Measurements from ENCODE around the gene GNPTAB. TPM values are rescaled to one million over a fixed set of nuclear protein-coding genes. Genes with fewer than 3 reads are reported as not detected.

Gene GNPTAB
- total RNA-seq, 1 donor from 2014 or later: 59.2 TPM

DNA sequence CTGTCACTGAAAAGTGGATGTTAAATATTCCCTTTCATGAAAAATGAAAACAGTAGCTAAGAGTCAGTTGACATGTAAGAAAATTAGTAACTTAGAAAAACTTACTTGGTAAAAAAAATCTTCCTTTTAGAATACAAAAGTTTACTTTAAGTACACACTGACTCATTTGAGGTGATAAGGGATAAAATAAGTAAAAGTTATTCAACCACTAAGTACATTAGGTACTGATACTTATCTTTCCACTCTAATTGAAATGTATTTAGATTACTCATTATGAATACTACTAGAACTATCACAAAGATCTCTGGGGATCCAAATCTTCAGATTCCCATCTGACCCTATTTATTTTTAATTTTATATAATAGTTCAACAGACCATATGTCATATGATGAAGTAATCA lies 103.7 kb downstream of the GNPTAB start:
- ATAC-seq (no peak), DNase-seq (no peak)
- intact Hi-C loops (cut with DNase I): no loop called here
- no peak overlapping the region for H3K27ac ChIP-seq
- H3K27me3 ChIP-seq (ENCODE audit: low read depth): no peaks in the 10 kb centered on the region
- no peaks in the 10 kb centered on the region for H3K9me3 ChIP-seq
- TF ChIP-seq, protein P1, sequence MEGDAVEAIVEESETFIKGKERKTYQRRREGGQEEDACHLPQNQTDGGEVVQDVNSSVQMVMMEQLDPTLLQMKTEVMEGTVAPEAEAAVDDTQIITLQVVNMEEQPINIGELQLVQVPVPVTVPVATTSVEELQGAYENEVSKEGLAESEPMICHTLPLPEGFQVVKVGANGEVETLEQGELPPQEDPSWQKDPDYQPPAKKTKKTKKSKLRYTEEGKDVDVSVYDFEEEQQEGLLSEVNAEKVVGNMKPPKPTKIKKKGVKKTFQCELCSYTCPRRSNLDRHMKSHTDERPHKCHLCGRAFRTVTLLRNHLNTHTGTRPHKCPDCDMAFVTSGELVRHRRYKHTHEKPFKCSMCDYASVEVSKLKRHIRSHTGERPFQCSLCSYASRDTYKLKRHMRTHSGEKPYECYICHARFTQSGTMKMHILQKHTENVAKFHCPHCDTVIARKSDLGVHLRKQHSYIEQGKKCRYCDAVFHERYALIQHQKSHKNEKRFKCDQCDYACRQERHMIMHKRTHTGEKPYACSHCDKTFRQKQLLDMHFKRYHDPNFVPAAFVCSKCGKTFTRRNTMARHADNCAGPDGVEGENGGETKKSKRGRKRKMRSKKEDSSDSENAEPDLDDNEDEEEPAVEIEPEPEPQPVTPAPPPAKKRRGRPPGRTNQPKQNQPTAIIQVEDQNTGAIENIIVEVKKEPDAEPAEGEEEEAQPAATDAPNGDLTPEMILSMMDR (IDR thresholded peaks at IDR 0.05): no peak
- H3K4me3 ChIP-seq: no peak overlapping the region
- no peaks in the 10 kb centered on the region for H3K4me1 ChIP-seq
- peaks cover 85% of the 10 kb centered on the region for H3K36me3 ChIP-seq

DNA sequence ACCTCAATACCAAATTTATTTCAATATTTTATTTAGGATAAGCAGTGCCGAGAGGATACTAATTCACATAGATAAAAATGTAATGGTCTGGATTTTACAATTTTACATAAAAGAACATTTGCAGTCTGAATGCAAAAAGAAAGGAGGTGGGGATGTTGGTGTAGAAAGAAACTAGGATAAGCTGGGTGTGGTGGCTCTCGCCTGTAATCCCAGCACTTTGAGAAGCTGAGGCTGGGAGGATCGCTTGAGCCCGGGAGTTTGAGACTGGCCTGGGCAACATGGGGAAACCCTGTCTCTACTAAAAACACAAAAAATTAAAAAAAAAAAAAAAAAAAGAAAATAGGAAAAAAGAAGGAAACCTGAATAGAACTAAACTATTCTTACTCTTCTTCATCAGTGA lies 108.4 kb downstream of the GNPTAB start:
- ATAC-seq: no peak
- Histone ChIP-seq H3K27me3 (ENCODE audit: low read depth) (no peaks in the 10 kb centered on the region), H3K4me1 (no peaks in the 10 kb centered on the region), H3K27ac (no peak overlapping the region), H3K4me3 (no peak overlapping the region), H3K36me3 (peaks cover 50% of the 10 kb centered on the region), H3K9me3 (no peaks in the 10 kb centered on the region)
- intact Hi-C loops (cut with DNase I): no loop called here
- TF ChIP-seq, protein P1 (IDR thresholded peaks at IDR 0.05): no peak
- no peak for DNase-seq

DNA sequence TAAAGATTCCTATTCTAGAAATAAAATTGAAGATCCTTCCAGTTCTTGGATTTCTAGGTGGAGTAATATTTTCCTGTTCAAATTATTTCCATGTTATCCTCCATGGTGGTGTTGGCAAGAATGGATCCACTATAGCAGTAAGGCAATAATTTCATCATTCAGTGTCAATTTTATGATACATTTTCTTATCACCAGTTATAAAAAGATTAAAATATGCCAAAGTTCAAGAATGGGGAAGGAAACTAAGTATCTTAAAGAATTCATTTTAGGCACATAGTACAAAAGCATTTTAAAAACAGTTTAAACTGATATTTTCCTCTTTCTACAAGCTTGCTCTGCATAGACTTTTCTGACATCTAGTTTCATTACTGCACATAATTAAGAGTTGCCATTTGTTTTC lies 110.6 kb downstream of the GNPTAB start:
- Histone ChIP-seq H3K4me3 (no peak overlapping the region), H3K27ac (no peak overlapping the region), H3K36me3 (peaks cover 27% of the 10 kb centered on the region), H3K27me3 (ENCODE audit: low read depth) (no peaks in the 10 kb centered on the region), H3K4me1 (no peaks in the 10 kb centered on the region), H3K9me3 (no peaks in the 10 kb centered on the region)
- DNase-seq (no peak), ATAC-seq (no peak)
- intact Hi-C loops (cut with DNase I): no loop called here
- TF ChIP-seq, protein P1 (IDR thresholded peaks at IDR 0.05): no peak

DNA sequence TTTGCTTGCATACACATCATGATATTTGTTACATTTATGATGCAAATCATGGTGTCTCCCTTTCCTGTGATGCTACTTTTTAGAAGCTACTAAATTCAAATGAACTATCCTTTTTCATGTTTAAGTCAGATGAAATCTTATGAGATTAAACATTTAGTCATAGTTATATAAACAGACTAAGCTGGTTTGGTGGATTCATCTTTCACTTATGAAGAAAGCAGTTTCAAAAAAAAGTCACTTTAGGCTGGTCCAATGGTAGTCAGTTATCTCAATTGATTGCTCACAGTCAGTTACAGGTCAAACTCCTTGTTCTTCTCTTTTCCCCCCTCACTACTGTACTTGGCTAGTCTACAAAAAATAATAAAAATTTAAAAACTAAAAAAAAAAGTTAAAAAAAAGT lies 111.2 kb downstream of the GNPTAB start:
- no peak overlapping the region for H3K4me3 ChIP-seq
- H3K9me3 ChIP-seq: no peaks in the 10 kb centered on the region
- TF ChIP-seq, protein P1 (IDR thresholded peaks at IDR 0.05): no peak
- no peak overlapping the region for H3K27ac ChIP-seq
- H3K36me3 ChIP-seq: peaks cover 22% of the 10 kb centered on the region
- ATAC-seq: no peak
- no peaks in the 10 kb centered on the region for H3K27me3 ChIP-seq (ENCODE audit: low read depth)
- intact Hi-C loops (cut with DNase I): no loop called here
- H3K4me1 ChIP-seq: no peaks in the 10 kb centered on the region
- DNase-seq: no peak

DNA sequence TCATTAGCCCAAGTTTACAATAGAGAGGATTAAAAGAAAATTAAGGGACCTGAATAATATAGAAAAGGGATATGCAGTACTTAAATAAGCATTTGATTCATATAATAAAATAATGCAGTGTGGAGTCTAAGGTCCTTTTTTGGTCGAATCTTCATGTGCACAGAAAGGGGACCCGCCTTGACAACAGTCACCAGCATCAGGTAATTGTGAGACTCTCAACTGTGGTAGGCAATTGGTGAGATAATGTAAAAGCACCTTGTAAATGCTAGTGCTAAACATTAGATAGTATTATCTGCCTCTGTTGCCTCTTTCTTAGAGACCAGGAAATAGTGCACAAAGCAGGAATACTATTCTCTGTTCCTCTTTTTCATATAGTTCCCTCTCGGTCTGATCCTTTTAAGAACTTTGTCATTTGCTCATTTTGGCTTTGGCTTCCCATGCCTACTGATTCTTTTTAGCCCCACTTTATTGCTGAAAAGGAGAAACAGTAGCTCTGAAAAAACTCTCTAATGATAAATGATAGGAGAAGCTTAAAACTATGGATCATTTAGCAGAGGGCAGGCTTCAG lies 115.8 kb downstream of the GNPTAB start:
- no peak for DNase-seq
- Histone ChIP-seq H3K4me1 (peaks cover 22% of the 10 kb centered on the region), H3K27me3 (ENCODE audit: low read depth) (no peaks in the 10 kb centered on the region), H3K27ac (no peak overlapping the region), H3K9me3 (no peaks in the 10 kb centered on the region), H3K36me3 (peaks cover under 1% of the 10 kb centered on the region), H3K4me3 (no peak overlapping the region)
- TF ChIP-seq, protein P1 (IDR thresholded peaks at IDR 0.05): no peak
- ATAC-seq: no peak
- intact Hi-C loops (cut with DNase I): no loop called here
